B cell (primary cell): ENCODE data around the gene LONP2. TPM values are rescaled to one million over a fixed set of nuclear protein-coding genes. Genes with fewer than 3 reads are reported as not detected.

Experiments
- ATAC-seq: fragments of 200-7000 bp; cut with Tn5 transposase; one replicate; pipeline ENCODE4 v1.10.0; 2021; ENCODE audit warnings: low read depth, mild to moderate bottlenecking, moderate number of reproducible peaks, moderate library complexity
- CTCF ChIA-PET: fragments of 350-600 bp; sonication (Branson Sonifier 250); formaldehyde crosslinking; loops from one replicate; lab custom pipeline; 2021; ENCODE audit warnings: antibody characterized with exemption, inconsistent platforms; lab: Charles Lee
- POLR2A ChIA-PET: fragments of 350-600 bp; sonication (Branson Sonifier 250); formaldehyde crosslinking; loops from one replicate; lab custom pipeline; 2021; ENCODE audit warnings: antibody characterized with exemption; lab: Charles Lee
- DNase-seq: peaks from one replicate; pipeline ENCODE4 v3.0.0; 2013
- H2AFZ ChIP-seq: 2 replicates; pipeline ENCODE4 v1.6.1; 2012; ENCODE audit warnings: mild to moderate bottlenecking, low read depth, low read length; ENCODE audit not compliant: insufficient read depth, poor library complexity, severe bottlenecking
- H3K27ac ChIP-seq, 2 donors: 1 replicate in 1 of 2; 2 replicates in 1 of 2; pipeline ENCODE4 v1.5.1; 2012 to 2013; ENCODE audit warnings: low read length in 2 of 2, mild to moderate bottlenecking in 2 of 2, moderate library complexity in 1 of 2
- H3K27me3 ChIP-seq, 4 experiments: fragments of 200-600 bp in 1 of 4; sonication (generic) in 1 of 4; replicated peaks in 1 of 4; 1 replicate in 2 of 4; 2 replicates in 2 of 4; pipeline versions ENCODE4 v1.6.1 to v1.7.0; 2013 to 2016; ENCODE audit warnings: low read length in 3 of 4, mild to moderate bottlenecking in 2 of 4, mixed read lengths in 1 of 4, moderate library complexity in 1 of 4; ENCODE audit not compliant: insufficient read depth in 4 of 4, control insufficient read depth in 3 of 4; ENCODE audit errors: control extremely low read depth in 1 of 4
- H3K36me3 ChIP-seq, 2 experiments: replicated peaks in 1 of 2; 1 replicate in 1 of 2; 2 replicates in 1 of 2; pipeline versions ENCODE4 v1.6.1 to v1.7.1; 2013; ENCODE audit warnings: low read length in 1 of 2; ENCODE audit not compliant: insufficient read depth in 2 of 2, control insufficient read depth in 1 of 2; ENCODE audit errors: control extremely low read depth in 1 of 2, extremely low read depth in 1 of 2
- H3K4me1 ChIP-seq, 2 donors: fragments of 200-600 bp in 1 of 2; sonication (generic) in 1 of 2; 1 replicate in 1 of 2; 2 replicates in 1 of 2; pipeline versions ENCODE4 v1.5.1 to v1.6.1; 2013 to 2017; ENCODE audit warnings: low read length in 2 of 2; ENCODE audit not compliant: control insufficient read depth in 2 of 2, insufficient read depth in 2 of 2
- H3K4me2 ChIP-seq: replicated peaks from 2 replicates; pipeline ENCODE3; 2012; ENCODE audit warnings: mild to moderate bottlenecking, low read depth, low read length; ENCODE audit not compliant: poor library complexity, severe bottlenecking
- H3K4me3 ChIP-seq, 5 experiments: fragments of 200-600 bp in 1 of 5; sonication (generic) in 1 of 5; 1 replicate in 3 of 5; 2 replicates in 2 of 5; pipeline versions ENCODE4 v1.5.1 to v1.7.0; 2011 to 2016; ENCODE audit warnings: low read length in 4 of 5, mild to moderate bottlenecking in 4 of 5, low read depth in 2 of 5, control low read depth in 1 of 5, moderate library complexity in 1 of 5; ENCODE audit not compliant: insufficient read depth in 1 of 5; ENCODE audit errors: control extremely low read depth in 1 of 5, extremely low read depth in 1 of 5
- H3K79me2 ChIP-seq: fragments of 200-600 bp; sonication (generic); one replicate; pipeline ENCODE4 v1.6.0; 2016; ENCODE audit warnings: low read length; ENCODE audit not compliant: control insufficient read depth, insufficient read depth
- H3K9ac ChIP-seq: fragments of 200-600 bp; sonication (generic); 2 replicates; pipeline ENCODE4 v1.6.1; 2017; ENCODE audit warnings: mild to moderate bottlenecking, low read length, moderate library complexity
- H3K9me3 ChIP-seq, 3 donors: one replicate each; pipeline versions ENCODE4 v1.6.1 to v1.7.1; 2013; ENCODE audit warnings: low read length in 2 of 3; ENCODE audit not compliant: control insufficient read depth in 2 of 3, insufficient read depth in 1 of 3; ENCODE audit errors: control extremely low read depth in 1 of 3
- H4K20me1 ChIP-seq: 2 replicates; pipeline ENCODE4 v1.6.0; 2012; ENCODE audit warnings: mild to moderate bottlenecking, low read length; ENCODE audit not compliant: insufficient read depth, control insufficient read depth, poor library complexity, severe bottlenecking
- H3K27ac Mint-ChIP-seq: one replicate; pipeline ENCODE4 v1.8.0; 2021; ENCODE audit warnings: mixed read lengths
- H3K27me3 Mint-ChIP-seq: one replicate; pipeline ENCODE4 v1.8.0; 2021; ENCODE audit warnings: mixed read lengths
- H3K4me1 Mint-ChIP-seq: one replicate; pipeline ENCODE4 v1.8.0; 2021; ENCODE audit warnings: mixed read lengths
- H3K4me3 Mint-ChIP-seq: one replicate; pipeline ENCODE4 v1.8.0; 2021; ENCODE audit warnings: mixed read lengths
- H3K9me3 Mint-ChIP-seq: one replicate; pipeline ENCODE4 v1.8.0; 2022; ENCODE audit warnings: mixed read lengths; ENCODE audit not compliant: insufficient read depth
- EZH2 ChIP-seq: IDR thresholded peaks from 2 replicates; pipeline ENCODE4 v1.6.1; 2012; ENCODE audit warnings: borderline replicate concordance, low read depth, mild to moderate bottlenecking, moderate library complexity, low read length; ENCODE audit not compliant: insufficient read depth, poor library complexity, severe bottlenecking
- WGBS: methylation state at CpG from one replicate; pipeline ENCODE4 v1.1.5; 2013; ENCODE audit warnings: missing lambda C conversion rate; ENCODE audit not compliant: insufficient coverage; 5-methylcytosine and 5-hydroxymethylcytosine counted together
- intact Hi-C: fragments of 100-400 bp; cut with micrococcal nuclease; formaldehyde crosslinking; loops from one replicate; pipeline ENCODE4 v1.10.0; 2022
- polyA plus RNA-seq: library from polyadenylated mRNA; depleted of rRNA; stranded (reverse); fragments of >200 nt; gene quantifications from 2 replicates; pipeline ENCODE4 v1.2.3, GENCODE V29; 2012
- total RNA-seq, 2 donors: library from RNA; stranded (reverse); fragments of 120-200 nt in 1 of 2; gene quantifications; 1 replicate in 1 of 2; 2 replicates in 1 of 2; pipeline versions ENCODE4 v1.2.3 to v1.2.4, GENCODE V29; 2013 to 2022
- TF ChIP-seq, protein P1 (sequence below): fragments of 200-600 bp; IDR thresholded peaks from one replicate; pipeline ENCODE4 v1.8.0; 2022; ENCODE audit warnings: antibody characterized with exemption, mild to moderate bottlenecking

The LONP2 gene
- total and polyA plus RNA-seq, 2 donors (not counting 1 experiment from before 2014, with no cell fraction given) = 39.3 to 84.2 TPM

DNA sequence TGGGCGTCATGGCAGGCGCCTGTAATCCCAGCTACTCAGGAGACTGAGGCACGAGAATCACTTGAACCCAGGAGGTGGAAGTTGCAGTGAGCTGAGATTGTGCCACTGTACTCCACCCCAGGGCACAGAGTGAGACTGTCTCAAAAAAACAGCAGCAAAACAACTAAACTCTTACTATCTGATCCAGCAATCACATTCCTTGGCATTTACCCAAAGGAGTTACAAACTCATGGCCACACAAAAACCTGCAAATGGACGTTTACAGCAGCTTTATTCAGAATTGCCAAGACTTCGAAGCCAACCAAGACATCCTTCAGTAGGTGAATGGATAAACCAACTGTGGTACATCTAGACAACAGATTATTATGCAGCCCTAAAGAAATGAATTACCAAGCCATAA lies 137.1 kb downstream of the LONP2 start:
- Mint-ChIP-seq H3K27ac (no peak overlapping the region), H3K4me1 (peaks cover 58% of the 10 kb centered on the region), H3K4me3 (peak overlapping the region; percentile 13), H3K9me3 (no peaks in the 10 kb centered on the region), H3K27me3 (no peaks in the 10 kb centered on the region)
- Histone ChIP-seq H3K4me1 (peaks cover 37 to 46% of the 10 kb centered on the region in 2 donors), H3K79me2 (peaks cover 84% of the 10 kb centered on the region), H3K4me3 (no peak overlapping the region), H3K27me3 (no peaks in the 10 kb centered on the region), H3K27ac (no peak overlapping the region), H3K4me2 (no peak overlapping the region), H3K9me3 (no peaks in the 10 kb centered on the region), H3K9ac (no peak overlapping the region), H3K36me3 (no peaks in the 10 kb centered on the region), H2AFZ (no peak overlapping the region), H4K20me1 (peaks cover 65% of the 10 kb centered on the region)
- TF ChIP-seq EZH2 = no peak
- TF ChIP-seq, protein P1, sequence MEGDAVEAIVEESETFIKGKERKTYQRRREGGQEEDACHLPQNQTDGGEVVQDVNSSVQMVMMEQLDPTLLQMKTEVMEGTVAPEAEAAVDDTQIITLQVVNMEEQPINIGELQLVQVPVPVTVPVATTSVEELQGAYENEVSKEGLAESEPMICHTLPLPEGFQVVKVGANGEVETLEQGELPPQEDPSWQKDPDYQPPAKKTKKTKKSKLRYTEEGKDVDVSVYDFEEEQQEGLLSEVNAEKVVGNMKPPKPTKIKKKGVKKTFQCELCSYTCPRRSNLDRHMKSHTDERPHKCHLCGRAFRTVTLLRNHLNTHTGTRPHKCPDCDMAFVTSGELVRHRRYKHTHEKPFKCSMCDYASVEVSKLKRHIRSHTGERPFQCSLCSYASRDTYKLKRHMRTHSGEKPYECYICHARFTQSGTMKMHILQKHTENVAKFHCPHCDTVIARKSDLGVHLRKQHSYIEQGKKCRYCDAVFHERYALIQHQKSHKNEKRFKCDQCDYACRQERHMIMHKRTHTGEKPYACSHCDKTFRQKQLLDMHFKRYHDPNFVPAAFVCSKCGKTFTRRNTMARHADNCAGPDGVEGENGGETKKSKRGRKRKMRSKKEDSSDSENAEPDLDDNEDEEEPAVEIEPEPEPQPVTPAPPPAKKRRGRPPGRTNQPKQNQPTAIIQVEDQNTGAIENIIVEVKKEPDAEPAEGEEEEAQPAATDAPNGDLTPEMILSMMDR = no peak
- DNase-seq (no peak), ATAC-seq (no peak)
- intact Hi-C loops = no loop called here
- POLR2A ChIA-PET = interaction anchor here (0.8 kb wide), 1 partner anchor 15 kb away, joined by 6 read pairs; no protein-coding TSS in a partner anchor
- WGBS = 100% methylated on average over 1 of the region's 5 CpGs
- CTCF ChIA-PET = no interaction called here

DNA sequence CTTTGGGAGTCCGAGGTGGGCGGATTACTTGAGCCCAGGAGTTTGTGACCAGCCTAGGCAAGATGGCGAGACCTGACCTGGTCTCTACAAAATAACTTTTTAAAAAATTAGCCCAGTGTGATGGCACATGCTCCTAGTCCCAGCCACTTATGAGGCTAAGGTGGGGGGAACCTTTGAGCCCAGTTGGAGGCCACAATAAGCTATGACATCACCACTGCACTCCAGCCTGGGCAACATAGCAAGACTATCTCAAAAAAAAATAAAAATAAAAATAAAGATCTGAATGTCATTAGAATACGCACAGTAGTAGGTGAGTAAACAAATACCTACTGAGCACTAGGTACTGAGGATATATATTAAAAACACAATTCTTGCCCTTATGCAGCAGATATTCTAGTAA lies 138.0 kb downstream of the LONP2 start:
- 100% methylated on average over 3 of the region's 4 CpGs for WGBS
- Mint-ChIP-seq H3K27me3 (no peaks in the 10 kb centered on the region), H3K4me3 (no peak overlapping the region), H3K9me3 (no peaks in the 10 kb centered on the region), H3K4me1 (peaks cover 51% of the 10 kb centered on the region), H3K27ac (no peak overlapping the region)
- ATAC-seq (no peak), DNase-seq (no peak)
- intact Hi-C loops = no loop called here
- Histone ChIP-seq H3K79me2 (peaks cover 74% of the 10 kb centered on the region), H4K20me1 (peaks cover 63% of the 10 kb centered on the region), H3K9me3 (no peaks in the 10 kb centered on the region), H3K27me3 (no peaks in the 10 kb centered on the region), H3K4me1 (peaks cover 37 to 46% of the 10 kb centered on the region in 2 donors), H3K27ac (no peak overlapping the region), H3K9ac (no peak overlapping the region), H3K36me3 (no peaks in the 10 kb centered on the region), H3K4me2 (no peak overlapping the region), H3K4me3 (no peak overlapping the region), H2AFZ (no peak overlapping the region)
- ChIA-PET CTCF (no interaction called here), POLR2A (no interaction called here)
- TF ChIP-seq EZH2 = no peak
- TF ChIP-seq, protein P1 = no peak
